ENCODE measurements around the gene CDK6.

Gene CDK6

DNA sequence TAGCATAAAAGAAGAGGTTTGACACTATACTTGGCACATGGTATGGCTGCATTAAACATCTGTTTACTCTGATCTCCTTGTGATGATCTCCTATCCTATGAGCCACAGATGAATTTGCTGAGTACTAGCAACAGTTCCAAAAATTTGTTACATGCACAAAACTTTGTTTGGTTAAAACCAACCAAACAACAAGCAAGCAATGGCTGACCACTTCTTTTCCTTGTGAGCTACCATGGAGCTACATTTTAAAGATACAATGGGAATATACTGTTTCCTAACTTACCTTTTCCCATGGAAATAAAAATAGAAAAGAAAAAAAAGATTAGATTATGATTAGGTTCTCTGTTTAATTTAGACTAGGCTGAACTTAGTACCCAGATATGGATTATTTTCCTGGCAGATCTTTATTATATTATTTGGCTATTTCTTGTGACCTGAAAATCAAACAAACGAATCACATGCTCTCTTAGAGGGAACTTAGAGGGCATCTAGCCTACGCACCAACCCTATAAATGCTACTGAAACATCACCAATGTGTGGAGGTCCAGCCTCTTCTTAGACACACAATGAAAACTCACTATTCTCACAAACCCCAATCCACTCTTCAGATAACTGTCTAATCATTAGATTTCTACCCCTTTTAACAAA lies 166.0 kb downstream of the CDK6 start:
- DNase-seq: no peak

DNA sequence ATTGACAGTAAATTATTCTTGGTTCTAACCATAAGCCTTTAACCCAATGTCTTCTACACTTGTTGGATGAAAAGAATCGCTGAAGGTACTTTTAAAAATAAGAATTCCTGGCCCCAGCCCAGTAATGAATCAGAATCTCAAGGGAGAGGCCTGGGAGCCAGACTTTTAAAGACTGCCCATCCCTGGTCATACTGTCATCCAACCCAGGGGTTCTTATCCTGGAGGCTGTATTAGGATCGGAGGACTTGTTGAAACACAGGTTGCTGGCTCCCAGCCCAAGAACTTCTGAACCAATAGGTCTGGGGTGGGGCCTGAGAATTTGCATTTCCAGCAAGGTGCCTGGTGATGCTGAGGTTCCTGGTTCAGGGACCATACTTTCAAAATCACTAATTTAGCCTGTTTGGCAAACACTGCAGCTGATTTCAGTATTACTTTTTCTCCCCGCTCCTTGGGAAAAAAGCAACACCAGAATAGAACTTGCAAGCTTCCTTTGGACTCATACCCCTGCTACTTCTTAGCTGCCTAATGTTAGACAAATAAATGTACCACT lies 166.7 kb downstream of the CDK6 start:
- DNase-seq: no peak

DNA sequence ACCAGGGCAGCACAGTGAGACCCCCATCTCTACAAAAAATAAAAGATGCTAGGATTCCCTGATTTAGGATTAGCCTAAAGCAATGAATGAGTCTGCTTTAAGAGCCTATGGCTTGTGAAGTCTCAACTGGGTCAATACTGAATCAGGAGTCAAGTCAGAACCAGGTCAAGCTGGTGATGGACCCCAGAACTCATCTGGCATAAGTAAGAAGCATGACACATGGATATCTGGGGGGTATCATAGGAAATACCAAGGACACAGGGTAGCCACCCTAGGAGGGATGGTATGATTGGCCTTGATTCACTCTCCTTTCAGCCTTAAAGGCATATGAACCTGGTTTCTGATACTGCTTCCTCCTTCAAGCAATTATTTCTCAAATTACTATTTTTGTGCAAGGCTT lies 167.8 kb downstream of the CDK6 start:
- DNase-seq: no peak

DNA sequence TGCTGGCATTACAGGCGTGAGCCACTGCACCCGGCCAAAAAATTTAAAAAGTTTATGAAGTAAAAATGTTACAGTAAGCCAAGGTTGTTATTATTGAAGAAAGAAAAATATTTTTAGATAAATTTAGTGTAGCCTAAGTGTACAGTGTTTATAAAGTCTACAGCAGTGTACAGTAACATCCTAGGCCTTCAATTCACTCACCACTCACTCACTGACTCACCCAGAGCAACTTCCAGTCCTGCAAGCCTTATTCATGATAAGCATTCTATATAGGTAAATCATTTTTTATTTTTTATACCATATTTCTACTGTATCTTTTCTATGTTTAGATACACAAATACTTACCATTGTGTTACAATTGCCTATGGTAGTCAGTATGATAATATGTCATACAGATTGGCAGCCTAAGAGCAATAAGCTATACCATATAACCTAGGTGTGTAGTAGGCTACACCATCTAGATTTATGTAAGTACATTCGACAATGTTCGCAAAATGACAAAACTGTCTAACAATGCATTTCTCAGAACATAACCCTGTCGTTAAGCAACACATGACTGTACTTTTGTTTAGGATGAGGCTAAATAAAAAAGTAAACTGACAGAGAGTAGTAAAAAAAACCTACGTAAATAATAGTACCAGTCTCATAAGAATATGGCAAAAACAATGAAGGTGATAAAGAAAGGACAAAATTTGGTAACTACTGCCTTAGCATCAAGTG lies 168.4 kb downstream of the CDK6 start:
- DNase-seq: no peak

DNA sequence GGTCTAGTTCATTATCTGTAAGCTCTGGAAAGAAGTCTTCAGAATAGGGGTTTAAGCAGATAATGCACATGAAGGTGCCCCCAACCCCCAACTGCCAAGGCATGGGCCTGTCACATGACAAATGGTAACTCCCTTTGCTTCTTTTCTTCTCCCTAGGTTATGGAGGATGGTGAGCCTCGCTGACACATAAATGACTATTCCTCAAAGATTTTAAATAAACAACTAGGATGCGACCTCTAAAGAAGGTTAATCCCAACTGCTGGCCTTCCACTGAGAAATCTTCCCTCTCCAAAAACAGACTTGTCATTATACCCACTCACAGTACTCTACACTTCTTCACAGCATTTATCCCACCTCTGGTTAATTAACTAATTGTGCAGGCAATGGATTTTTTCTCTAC lies 170.4 kb downstream of the CDK6 start:
- no peak for DNase-seq

DNA sequence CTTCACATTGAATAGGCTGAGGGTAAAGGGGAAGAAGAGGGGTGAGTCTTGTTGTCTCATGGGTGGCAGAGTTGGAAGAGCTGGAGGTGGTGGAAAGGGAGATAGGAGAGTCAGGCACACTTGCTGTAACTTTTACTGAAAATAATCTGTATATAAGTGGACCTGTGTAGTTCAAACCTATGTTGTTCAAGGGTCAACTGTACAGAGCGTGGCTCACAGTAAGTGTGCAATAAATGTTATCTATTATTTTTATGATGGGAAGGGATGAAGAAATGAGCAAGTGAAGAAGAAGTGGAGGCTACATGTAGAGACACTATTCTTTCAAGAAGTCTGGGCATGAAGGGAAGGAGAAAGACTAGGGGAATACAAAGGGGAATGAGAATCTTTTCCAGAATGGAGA lies 174.7 kb downstream of the CDK6 start:
- no peak for DNase-seq

DNA sequence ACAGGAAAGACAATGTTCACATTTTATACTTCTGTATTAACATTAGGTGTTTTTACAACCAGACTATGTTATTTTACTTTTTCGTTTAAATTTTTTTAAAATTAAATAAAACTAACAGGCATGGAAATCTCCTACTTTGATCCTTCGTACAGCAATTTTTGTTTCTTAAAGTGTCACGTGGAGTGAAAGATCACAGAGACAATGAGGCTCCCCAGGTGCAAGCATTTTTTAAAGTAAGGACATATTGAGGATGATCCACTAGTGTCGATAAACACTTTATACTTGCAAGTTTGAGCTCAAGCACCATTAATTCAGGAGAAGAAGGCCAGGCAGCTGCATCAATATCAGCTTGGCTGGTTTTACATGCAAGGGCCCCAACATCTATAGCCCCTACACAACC lies 177.7 kb downstream of the CDK6 start:
- DNase-seq: no peak

DNA sequence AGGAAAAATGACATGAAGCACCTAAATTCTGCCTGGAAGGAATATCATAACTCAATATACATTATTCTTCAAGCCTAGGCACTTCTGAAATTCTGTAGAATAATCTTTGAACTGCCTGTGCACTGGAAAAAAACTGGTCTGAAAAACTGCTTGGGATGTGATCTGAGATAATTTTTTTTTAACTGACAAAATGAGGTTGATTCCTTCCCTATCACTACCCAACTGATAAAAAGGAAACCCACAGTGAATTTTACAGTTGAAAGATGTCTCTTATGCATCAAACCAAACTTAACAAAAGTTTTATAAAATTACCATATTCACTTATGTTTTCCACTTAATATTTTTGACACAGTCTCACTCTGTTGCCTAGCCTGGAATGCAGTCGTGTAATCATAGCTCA lies 179.0 kb downstream of the CDK6 start:
- DNase-seq: no peak

DNA sequence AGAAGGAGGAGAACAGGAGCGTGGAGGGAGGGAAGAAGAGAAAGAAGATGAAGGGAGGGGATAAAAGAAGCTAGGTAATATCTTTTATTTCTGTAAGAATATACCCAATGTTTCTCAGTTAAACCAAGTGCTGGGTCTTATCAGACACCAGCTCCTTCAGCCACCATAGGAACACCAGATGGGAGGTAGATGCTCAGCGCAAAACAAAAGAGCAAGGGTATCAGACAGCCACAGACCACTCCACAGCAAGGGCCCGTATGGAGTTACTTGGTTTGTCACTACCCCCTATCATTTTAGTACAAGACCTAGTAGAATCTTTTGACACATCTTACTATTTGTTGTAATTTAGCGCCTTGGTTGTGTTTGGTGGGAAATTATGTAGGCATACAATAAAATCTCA lies 180.3 kb downstream of the CDK6 start:
- DNase-seq: no peak

DNA sequence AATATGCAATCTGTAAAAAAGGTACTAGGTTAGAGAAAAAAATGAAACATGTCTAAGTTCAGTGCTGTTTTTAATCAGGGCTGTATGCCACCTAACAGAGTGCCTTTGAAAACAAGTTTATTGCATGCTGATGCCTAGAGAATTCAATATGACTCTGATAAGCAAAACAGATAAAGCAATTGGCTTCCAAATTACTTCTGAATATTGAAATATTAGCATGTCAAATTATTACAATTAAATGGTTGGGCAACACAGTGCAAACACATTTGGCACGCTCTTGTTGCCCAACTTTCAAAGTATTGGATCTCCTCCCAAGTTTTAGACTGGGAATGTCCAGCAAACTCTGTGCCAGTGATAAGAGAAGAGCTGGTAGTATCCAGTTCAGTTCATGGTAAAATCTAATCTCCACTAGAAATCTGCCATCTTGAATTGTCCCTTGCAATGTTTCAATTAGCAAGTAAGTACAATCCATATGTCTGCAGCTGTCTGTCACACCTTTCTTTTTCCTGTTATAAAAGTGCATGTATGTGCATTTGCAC lies 181.0 kb downstream of the CDK6 start:
- no peak for DNase-seq

DNA sequence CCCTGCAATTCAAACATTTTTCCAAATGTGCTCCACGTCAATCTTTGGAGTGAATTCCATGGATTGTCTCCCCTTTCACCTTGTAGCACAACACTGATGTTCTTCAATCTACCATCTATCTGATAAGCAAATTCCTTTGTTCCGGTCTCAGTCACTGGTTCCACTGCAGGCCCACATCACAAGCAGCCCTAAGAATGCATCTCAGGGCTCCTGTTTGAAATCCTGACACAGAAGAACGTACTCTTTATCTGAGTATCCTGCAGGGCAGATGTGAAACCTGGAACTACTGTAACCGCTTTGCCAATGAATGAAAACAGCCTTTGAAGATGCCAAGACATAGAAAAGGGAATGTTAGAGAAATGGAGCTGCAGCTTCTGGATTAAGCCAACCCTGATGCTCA lies 183.2 kb downstream of the CDK6 start:
- no peak for DNase-seq

DNA sequence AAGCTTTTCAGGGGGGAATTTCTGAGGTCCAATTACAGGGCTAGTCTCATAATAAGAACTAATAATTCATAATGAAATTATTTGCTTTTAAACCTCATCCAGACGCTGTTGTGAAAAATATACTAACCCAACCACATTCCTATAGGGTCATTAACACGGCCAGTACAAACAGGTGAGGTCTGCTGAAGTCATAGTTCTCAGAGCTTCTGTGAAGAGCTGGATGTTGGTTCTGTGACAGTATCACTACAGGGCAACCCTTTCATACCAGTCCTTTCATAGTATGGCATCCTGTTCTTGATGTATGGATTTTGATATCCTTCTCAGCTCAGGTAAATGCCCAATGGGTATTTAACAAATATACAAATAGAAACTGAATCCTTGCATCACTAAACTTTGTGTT lies 183.8 kb downstream of the CDK6 start:
- no peak for DNase-seq

DNA sequence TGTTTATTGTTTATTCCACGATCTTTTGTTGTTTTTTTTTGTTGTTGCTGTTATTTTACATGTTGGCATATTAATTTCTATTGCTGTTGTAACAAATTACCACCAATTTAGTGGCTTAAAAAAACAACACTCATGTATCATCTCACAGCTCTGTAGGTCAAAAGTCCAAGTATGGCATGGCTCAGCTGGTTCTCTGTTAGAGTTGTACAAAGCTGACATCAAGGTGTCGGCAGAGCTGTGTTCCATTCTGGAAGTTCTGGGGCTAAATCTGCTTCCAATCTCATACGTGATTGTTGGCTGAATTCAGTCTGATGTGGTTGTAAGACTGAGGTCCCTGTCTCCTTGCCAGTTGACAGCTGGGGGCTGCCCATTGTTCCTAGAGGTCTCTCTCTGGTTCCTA lies 186.0 kb downstream of the CDK6 start:
- DNase-seq: no peak

DNA sequence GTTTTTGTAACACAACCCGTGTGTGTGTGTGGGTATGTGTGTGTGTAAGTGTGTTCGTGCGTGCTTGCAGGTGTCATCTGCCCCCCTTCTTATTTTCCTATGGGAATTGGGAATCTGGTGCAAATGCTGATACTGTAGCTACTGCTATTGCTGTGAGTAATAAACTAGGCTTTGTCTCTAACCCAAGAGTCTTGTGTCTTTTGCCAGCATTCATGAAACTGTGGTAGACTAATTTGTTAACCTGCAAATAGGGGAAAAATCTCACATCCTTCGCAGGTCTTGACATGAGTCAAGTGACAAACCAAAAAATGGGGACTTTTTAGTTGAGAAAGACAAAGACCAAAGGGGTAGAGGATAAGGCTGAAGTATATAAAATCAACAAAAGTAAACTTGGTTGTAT lies 188.3 kb downstream of the CDK6 start:
- no peak for DNase-seq

DNA sequence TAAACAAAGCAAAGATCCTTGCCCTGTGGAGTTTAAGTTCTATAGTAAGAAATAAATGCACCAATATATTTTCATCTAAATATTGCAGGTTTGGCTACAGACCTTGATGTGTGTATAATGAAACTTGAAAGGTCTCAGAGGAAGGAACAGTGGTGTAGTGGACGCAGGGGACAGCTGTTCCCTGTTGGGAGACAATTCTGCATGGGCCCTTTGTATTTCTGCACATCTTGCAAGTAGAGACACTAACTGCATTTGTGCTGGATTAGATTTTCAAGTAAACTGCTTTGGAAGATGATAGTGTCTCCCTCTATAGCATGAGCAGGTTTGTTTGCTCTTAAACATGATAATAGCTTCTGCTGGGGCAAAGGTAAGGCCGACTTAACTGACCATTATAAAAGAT lies 188.7 kb downstream of the CDK6 start:
- no peak for DNase-seq

DNA sequence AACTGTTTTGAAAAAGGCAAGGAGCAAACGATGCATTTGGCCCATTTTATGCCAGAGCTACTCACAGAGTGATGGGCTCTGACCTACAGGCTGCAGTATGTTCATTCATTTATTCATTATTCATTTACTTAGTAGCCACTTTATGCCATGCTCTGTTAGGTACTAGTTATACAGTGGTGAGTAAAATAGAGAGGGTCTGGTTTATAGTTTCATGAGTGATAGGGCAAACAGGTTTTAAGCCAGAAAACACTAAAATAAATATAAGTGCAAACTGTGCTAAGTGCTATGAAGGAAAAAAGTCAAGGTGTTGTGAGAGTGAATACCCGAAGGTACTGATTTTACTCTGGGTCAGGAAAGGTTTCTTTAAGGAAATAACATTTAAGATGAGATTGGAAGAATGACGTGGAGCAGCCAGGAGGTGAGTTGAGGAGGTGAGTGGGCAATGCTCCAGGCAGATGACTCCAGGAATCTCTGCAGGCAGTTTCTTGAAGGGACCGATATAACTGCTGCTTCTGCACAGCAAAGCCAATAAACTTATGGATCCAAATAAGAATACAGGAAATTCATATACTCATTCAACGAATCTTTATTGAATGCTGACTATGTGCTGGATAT lies 189.3 kb downstream of the CDK6 start:
- no peak for DNase-seq

DNA sequence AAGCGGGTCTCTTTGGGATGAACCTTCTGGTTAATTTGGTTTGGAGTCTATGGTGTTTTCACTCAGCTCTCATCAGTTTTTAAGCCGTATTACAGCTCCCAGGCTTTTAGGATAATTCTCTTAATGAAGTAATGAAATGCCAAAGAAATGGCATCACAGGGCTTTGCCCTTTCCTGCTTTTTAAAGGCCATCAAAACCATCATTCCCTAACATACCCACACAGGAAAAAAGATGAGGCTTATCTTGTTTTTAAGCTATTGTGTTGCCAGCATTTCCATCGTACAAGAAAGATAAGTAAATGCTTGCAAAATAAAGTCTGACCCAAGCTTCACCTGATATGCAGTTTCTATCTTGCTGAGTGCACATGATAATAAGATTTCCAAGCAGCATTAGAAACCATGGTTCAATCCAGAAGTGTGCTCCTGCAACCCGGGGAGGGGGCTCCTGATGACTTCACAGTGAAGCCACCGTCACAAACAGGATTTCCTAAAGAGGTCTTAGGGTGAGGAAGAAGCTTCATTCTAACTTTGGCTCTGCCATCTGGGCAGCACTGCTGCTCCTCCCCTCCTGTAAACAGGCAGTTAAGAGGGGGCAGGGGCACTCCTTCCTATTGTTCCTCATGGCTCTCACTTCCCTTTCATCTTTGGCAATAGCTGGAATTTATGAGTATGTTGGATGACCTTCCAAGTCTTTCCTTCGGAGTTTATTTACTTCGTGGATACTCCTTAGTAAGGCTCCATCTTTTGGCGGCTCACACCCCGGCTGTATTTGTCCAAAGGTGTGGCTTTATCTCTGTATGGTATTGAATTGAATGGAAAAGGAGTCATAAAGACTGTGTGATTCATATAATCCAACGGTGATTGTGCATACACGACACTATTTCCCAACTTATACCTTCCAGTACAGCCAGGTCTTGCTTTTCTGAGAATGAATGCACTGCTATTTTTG lies 191.0 kb downstream of the CDK6 start:
- no peak for DNase-seq

DNA sequence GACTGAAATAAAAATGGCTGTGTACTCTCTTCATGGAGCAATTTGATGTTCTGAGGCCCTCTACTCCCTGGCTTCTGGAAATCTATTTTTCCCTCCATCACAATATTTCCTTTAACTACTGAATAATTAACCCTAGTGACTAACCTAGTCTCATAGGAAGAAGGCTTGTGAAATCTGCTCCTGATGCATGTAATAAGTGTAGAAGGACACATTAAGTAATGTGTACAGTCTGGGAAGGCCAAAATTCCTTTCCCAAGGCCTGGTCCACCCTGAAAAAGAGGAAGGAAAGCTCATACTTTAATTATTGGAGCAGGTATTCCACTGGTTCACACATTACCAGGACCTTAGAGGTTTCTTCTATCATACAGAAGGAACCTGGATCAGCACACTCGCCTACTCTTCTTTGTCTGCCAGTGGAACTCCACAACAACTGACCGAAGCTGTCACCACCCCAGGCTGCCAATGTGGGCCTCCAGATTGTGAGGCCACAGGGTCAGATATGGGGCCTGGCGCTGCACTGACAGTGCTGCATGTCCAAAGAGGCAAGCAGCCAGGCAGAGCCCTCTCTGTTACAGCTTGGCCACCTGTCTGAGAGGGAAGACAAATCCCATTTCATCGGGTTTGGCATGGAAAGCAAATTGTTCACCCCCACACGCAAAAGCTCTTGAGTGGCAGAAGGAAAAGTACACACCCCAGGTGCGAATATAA lies 191.8 kb downstream of the CDK6 start:
- DNase-seq: no peak

DNA sequence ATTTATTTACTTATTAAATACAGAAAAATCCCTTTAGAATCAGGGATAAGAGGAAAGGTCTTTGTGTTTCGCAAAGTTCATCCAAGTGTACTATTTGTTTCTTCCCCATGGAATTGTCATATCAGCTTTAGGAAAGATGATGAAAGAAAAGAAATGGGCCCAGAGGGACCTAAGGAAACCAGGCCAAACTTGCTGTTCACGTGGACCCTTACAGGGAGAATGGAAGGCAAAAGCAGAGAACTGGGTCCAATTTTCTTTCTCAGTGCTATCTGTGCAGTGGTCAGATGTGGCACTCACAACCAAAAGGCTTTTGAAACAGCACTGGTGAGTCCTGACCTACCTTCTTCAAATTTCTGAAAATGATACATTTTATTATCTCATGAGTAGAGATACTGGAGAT lies 192.6 kb downstream of the CDK6 start:
- no peak for DNase-seq

DNA sequence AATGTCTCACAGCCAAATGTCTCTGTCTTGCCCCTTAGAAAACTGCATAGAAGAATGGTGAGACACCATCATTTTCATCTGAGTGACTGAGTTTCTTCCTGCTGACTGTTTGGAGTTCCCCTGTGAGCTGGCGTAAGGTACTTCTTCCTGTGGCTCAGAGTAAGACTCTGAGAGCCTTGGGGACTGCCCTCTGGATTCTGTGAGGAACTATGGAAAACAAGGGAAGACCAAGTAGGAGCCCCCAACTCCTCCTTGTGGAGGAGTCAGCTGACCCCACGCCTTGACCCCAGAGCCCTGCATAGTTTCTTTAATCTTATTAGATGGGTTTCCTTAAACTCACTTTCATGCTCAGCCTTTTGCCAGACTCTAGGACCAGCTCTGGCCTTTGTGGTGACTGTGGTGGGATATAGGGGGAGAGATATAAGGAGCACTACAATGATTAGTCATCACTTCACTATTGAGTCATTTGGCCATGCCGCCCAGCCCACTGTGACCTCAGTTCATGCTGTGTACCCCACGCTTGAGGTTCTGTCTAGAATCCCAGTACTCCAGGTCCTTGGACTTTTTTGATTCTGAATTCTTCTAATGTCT lies 194.4 kb downstream of the CDK6 start:
- peak; percentile 54 for DNase-seq

DNA sequence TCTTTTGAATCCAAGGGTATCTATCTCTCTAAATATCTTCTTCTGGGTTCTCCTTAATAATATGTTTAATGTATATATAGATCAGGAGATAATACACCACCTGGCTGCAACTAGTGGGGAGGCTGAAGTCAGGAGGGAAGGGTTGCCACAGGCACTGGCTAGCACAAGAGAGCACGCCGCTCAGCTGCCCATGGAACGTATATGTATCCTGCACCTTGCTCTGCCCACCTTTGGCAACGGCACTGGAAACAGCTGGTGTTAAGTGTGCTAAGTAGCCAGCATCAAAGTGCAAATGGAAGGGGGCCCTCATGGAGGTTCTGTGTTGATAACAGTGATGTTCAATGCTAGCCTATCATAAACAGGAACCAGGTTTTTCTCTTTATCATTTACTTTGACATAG lies 196.4 kb downstream of the CDK6 start:
- no peak for DNase-seq
